PC-9 (cell line): ENCODE measurements around the gene AGPAT3.

ENCODE experiments used
- EZH2 ChIP-seq: fragments of 200-600 bp; sonication (generic); IDR thresholded peaks from 2 replicates; pipeline ENCODE4 v1.8.0; 2017; ENCODE audit warnings: antibody characterized with exemption, low read depth
- TF ChIP-seq, protein P1 (sequence below): fragments of 200-600 bp; sonication (generic); conservative IDR thresholded peaks from 2 replicates; pipeline ENCODE4 v1.6.1; 2017; ENCODE audit warnings: mixed run types, antibody characterized with exemption, mild to moderate bottlenecking, moderate library complexity

DNA sequence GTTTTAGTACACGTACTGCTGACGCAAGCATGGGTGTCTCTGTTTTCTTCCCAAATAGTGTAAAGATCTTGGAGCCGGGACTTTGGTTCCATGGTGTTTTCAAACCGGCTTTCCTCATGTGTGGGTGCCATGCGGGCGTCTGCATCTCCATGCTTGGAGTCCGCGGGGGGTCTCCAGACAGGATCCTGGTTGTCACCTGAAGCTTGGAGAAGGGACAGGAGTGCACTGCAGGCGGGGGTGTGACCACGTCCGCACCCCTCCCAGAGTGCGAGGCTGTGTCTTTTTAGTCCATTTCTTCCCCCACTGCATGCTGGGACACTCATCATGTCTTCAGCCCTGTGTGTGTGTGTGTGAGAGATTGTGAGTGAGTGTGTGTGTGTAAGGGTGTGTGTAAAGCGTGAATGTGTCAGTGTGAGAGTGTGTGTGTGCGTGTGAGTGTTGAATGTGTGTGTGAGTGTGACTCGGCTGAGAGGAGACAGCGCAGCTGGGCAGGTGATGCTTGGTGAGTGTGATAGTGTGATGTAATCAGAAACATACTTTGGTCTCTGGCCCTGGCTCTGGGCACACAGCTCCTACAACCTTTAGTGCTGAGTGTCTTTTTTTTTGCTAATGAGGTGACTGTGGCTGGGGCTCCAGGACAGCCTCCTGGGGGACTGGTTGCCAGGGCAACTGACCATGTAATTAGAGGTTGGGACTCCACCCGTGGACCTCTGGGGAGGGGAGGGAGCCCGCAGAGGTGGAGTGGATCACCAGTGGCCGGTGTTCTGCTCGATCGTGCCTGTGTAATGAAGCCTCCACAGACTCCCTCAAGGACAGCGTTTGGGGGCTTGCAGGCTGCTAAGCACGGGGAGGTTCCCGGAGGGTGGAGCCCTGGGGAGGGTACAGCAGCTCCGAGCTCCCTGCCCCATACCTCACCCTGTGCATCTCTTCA, 55.1 kb downstream of the AGPAT3 start:
- TF ChIP-seq, protein P1, sequence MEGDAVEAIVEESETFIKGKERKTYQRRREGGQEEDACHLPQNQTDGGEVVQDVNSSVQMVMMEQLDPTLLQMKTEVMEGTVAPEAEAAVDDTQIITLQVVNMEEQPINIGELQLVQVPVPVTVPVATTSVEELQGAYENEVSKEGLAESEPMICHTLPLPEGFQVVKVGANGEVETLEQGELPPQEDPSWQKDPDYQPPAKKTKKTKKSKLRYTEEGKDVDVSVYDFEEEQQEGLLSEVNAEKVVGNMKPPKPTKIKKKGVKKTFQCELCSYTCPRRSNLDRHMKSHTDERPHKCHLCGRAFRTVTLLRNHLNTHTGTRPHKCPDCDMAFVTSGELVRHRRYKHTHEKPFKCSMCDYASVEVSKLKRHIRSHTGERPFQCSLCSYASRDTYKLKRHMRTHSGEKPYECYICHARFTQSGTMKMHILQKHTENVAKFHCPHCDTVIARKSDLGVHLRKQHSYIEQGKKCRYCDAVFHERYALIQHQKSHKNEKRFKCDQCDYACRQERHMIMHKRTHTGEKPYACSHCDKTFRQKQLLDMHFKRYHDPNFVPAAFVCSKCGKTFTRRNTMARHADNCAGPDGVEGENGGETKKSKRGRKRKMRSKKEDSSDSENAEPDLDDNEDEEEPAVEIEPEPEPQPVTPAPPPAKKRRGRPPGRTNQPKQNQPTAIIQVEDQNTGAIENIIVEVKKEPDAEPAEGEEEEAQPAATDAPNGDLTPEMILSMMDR: no peak
- TF ChIP-seq EZH2: no peak
